K562 (cell line): ENCODE measurements around the gene CACNB2. TPM values are rescaled to one million over a fixed set of nuclear protein-coding genes. Genes with fewer than 3 reads are reported as not detected.

Experiments
- ATAC-seq: fragments of 200-7000 bp; cut with Tn5 transposase; 3 replicates; pipeline ENCODE4 v1.9.1; 2020; ENCODE audit warnings: moderate library complexity
- BruUV-seq: library from RNA; stranded (reverse); fragments of 400-500 nt; replicated peaks from 2 replicates; lab custom pipeline; 2021; lab: Mats Ljungman, UMichigan
- CTCF ChIA-PET: fragments of 300-600 bp; formaldehyde crosslinking; extraction: SDS; loops from one replicate; lab custom pipeline; 2021; ENCODE audit warnings: low intra/inter-chr PET ratio; lab: Yijun Ruan, JAX
- POLR2A ChIA-PET: fragments of 300-600, 350-650 bp; sonication (Branson Sonifier 250); formaldehyde crosslinking; extraction: SDS; loops from one replicate; lab custom pipeline; 2021; ENCODE audit warnings: antibody characterized with exemption, inconsistent platforms; lab: Yijun Ruan, JAX
- DNase-seq, 4 experiments: peaks; one replicate each; pipeline versions ENCODE4 v3.0.0 to v3.0.0-alpha.2; 2011 to 2018; ENCODE audit warnings: low spot score in 3 of 4, mixed read lengths in 3 of 4; ENCODE audit errors: extremely low read depth in 1 of 4
- FAIRE-seq: peaks from 2 replicates; lab custom pipeline; 2011; peaks lifted over from hg19 to GRCh38; lab: Jason Lieb, UNC
- H2AFZ ChIP-seq: 2 replicates; pipeline ENCODE4 v1.6.0; 2011; ENCODE audit warnings: low read depth, low read length, control low read depth, inconsistent platforms
- H3K27ac ChIP-seq: fragments of 200-600 bp; 3 replicates; pipeline ENCODE4 v1.8.0; 2011; ENCODE audit warnings: low read depth, mild to moderate bottlenecking, control low read depth, inconsistent platforms, low read length, moderate library complexity, mixed read lengths; ENCODE audit errors: extremely low read depth
- H3K27me3 ChIP-seq, 2 experiments: fragments of 300-600 bp in 1 of 2; 2 replicates in 1 of 2; 3 replicates in 1 of 2; pipeline versions ENCODE4 v1.6.0 to v1.8.0; 2011; ENCODE audit warnings: inconsistent platforms in 2 of 2, low read length in 2 of 2, mild to moderate bottlenecking in 1 of 2, mixed read lengths in 1 of 2, moderate library complexity in 1 of 2; ENCODE audit not compliant: control insufficient read depth in 2 of 2, insufficient read depth in 2 of 2
- H3K36me3 ChIP-seq: fragments of 300-600 bp; 3 replicates; pipeline ENCODE4 v1.8.0; 2011; ENCODE audit warnings: mild to moderate bottlenecking, low read length, inconsistent platforms; ENCODE audit not compliant: control insufficient read depth, insufficient read depth
- H3K4me1 ChIP-seq, 2 experiments: fragments of 200-600 bp in 1 of 2; replicated peaks in 1 of 2; 2 replicates in 1 of 2; 3 replicates in 1 of 2; pipeline versions ENCODE4 v1.5.1 to v1.8.0; 2011; ENCODE audit warnings: inconsistent platforms in 2 of 2, low read length in 2 of 2, mild to moderate bottlenecking in 1 of 2, mixed read lengths in 1 of 2, moderate library complexity in 1 of 2; ENCODE audit not compliant: control insufficient read depth in 2 of 2, insufficient read depth in 2 of 2
- H3K4me2 ChIP-seq: 2 replicates; pipeline ENCODE4 v1.6.1; 2011; ENCODE audit warnings: low read length, control low read depth, inconsistent platforms, mixed read lengths; ENCODE audit not compliant: insufficient read depth
- H3K4me3 ChIP-seq: fragments of 200-600 bp; sonication (generic), shearing (Covaris generic); 2 replicates; pipeline ENCODE4 v1.5.1; 2016; ENCODE audit warnings: control low read depth, inconsistent platforms
- H3K79me2 ChIP-seq: fragments of 200-600 bp; 3 replicates; pipeline ENCODE4 v1.8.0; 2011; ENCODE audit warnings: low read length, inconsistent platforms; ENCODE audit not compliant: control insufficient read depth, insufficient read depth
- H3K9ac ChIP-seq, 2 experiments: 2 replicates each; pipeline versions ENCODE4 v1.6.0 to v1.6.1; 2011; ENCODE audit warnings: low read depth in 2 of 2, low read length in 2 of 2, control low read depth in 1 of 2, inconsistent platforms in 1 of 2, mild to moderate bottlenecking in 1 of 2, mixed read lengths in 1 of 2; ENCODE audit not compliant: insufficient read depth in 1 of 2
- H3K9me1 ChIP-seq: one replicate; pipeline ENCODE4 v1.6.0; 2011; ENCODE audit warnings: inconsistent platforms, mild to moderate bottlenecking, low read length, moderate library complexity; ENCODE audit not compliant: control insufficient read depth, insufficient read depth
- H3K9me3 ChIP-seq: replicated peaks from 2 replicates; pipeline ENCODE4 v1.5.1; 2011; ENCODE audit warnings: low read depth, low read length, inconsistent platforms; ENCODE audit not compliant: control insufficient read depth, insufficient read depth
- H4K20me1 ChIP-seq: replicated peaks from 2 replicates; pipeline ENCODE4 v1.6.1; 2011; ENCODE audit warnings: low read length, inconsistent platforms, mixed read lengths; ENCODE audit not compliant: control insufficient read depth, insufficient read depth
- ARHGAP35 ChIP-seq: fragments of 450-650 bp; IDR thresholded peaks from 2 replicates; pipeline ENCODE4 v1.6.1; 2018; ENCODE audit not compliant: partially characterized antibody
- VEZF1 ChIP-seq: fragments of 200-800 bp; sonication (Bioruptor generic); IDR thresholded peaks from 2 replicates; pipeline ENCODE4 v1.6.1; 2017; ENCODE audit warnings: missing genetic modification characterization, missing compliant biosample characterization
- ZNF639 ChIP-seq, 2 experiments: fragments of 200-800 bp in 1 of 2; sonication (Bioruptor generic) in 1 of 2; sonication (generic) in 1 of 2; formaldehyde crosslinking in 1 of 2; IDR thresholded peaks in 1 of 2; conservative IDR thresholded peaks in 1 of 2; 2 replicates each; pipeline versions ENCODE4 v1.5.0 to v1.6.1; 2016 to 2020; ENCODE audit warnings: missing compliant biosample characterization in 1 of 2, missing genetic modification characterization in 1 of 2, missing genetic modification reagents in 1 of 2
- in situ Hi-C: fragments of 300-500 bp; cut with MboI; formaldehyde crosslinking; loops from 4 replicates; pipeline ENCODE4 v1.15.0; 2018; ENCODE audit warnings: inconsistent platforms, mixed read lengths
- intact Hi-C: fragments of 100-400 bp; cut with micrococcal nuclease; formaldehyde crosslinking; loops from 2 replicates; pipeline ENCODE4 v1.14.2; 2022
- polyA plus RNA-seq, 8 experiments: library from polyadenylated mRNA; depleted of rRNA in 4 of 8; stranded (reverse) in 5 of 8; unstranded in 3 of 8; fragments of >200 nt; fragmentation: Nextera tagmentation in 2 of 8; fragmentation: Illumina TruSeq in 1 of 8; extraction: Ambion mirVana in 2 of 8; extraction: Trizol in 1 of 8; gene quantifications; 2 replicates each; pipeline versions ENCODE4 v1.2.1 to v1.2.3, GENCODE V29; 2011 to 2014; ENCODE audit warnings: inconsistent platforms in 1 of 8, missing spikeins in 1 of 8
- total RNA-seq, 7 experiments: library from RNA; depleted of rRNA in 6 of 7; stranded (reverse); fragments of >200 nt in 6 of 7; fragmentation: Illumina TruSeq in 2 of 7; extraction: Trizol in 2 of 7; gene quantifications; 2 replicates each; pipeline versions ENCODE4 v1.2.1 to v1.2.3, GENCODE V29; 2011 to 2021; ENCODE audit warnings: low replicate concordance in 1 of 7

CACNB2 gene
- total and polyA plus RNA-seq, 9 of the 15 experiments (the other 6 are each of a cell fraction or from before 2014, with no cell fraction given) = 1.8 to 2.2 TPM; not detected in 7

- Histone ChIP-seq H4K20me1 (no peaks in the 10 kb centered on the region), H3K9ac (no peak overlapping the region), H3K9me3 (no peaks in the 10 kb centered on the region), H3K4me3 (no peak overlapping the region), H3K27ac (no peak overlapping the region), H2AFZ (no peak overlapping the region), H3K36me3 (peaks cover 5% of the 10 kb centered on the region; the same call in 1 of the 3 replicates), H3K27me3 (no peaks in the 10 kb centered on the region), H3K4me2 (no peak overlapping the region), H3K4me1 (no peaks in the 10 kb centered on the region), H3K9me1 (no peaks in the 10 kb centered on the region), H3K79me2 (no peaks in the 10 kb centered on the region)
- in situ Hi-C loops (no loop called here), intact Hi-C loops (no loop called here)
- no peak for TF ChIP-seq VEZF1 (CRISPR knock-in tag)
- TF ChIP-seq ARHGAP35 = no peak
- TF ChIP-seq ZNF639 (CRISPR knock-in tag; conservative IDR thresholded peaks at IDR 0.05 in 1 of 2, IDR thresholded peaks at IDR 0.05 in 1 of 2) = no peak
- FAIRE-seq = no peak
- no TSS peak for BruUV-seq
- ATAC-seq = no peak
- POLR2A ChIA-PET = no interaction called here
- CTCF ChIA-PET = no interaction called here
- DNase-seq = no peak
Measured at GRCh38 chr10:18514537-18514936, 374.3 kb downstream of the CACNB2 start.
